Measurements from ENCODE around the gene COMMD3.

The COMMD3 gene

GRCh38 chr10:22368981-22369380 lies 52.8 kb downstream of the COMMD3 start:
- DNase-seq = no peak

- no peak for DNase-seq
These were observed 53.4 kb downstream of the COMMD3 start for GRCh38 chr10:22369434-22370072.

Measured in retina (tissue), 1 donor.